GM20000 (cell line): ENCODE data around the gene LTBP1.

ENCODE experiments used
- DNase-seq: peaks from one replicate; pipeline ENCODE4 v3.0.0; 2012; ENCODE audit warnings: low spot score
- CTCF ChIP-seq: IDR thresholded peaks from 2 replicates; pipeline ENCODE4 v1.5.1; 2012; ENCODE audit warnings: mild to moderate bottlenecking, control low read depth; ENCODE audit errors: extremely low read depth, missing control alignments

LTBP1 gene

GRCh38 chr2:33022989-33023727 lies 76.4 kb downstream of the LTBP1 start:
- no peak for TF ChIP-seq CTCF
- no peak for DNase-seq

- no peak for DNase-seq
- TF ChIP-seq CTCF, result no peak
Observed at GRCh38 chr2:33023728-33024500, 77.2 kb downstream of the LTBP1 start.

- DNase-seq, result no peak
- TF ChIP-seq CTCF, result no peak
Observed at GRCh38 chr2:33024758-33025157, 78.0 kb downstream of the LTBP1 start.

DNA sequence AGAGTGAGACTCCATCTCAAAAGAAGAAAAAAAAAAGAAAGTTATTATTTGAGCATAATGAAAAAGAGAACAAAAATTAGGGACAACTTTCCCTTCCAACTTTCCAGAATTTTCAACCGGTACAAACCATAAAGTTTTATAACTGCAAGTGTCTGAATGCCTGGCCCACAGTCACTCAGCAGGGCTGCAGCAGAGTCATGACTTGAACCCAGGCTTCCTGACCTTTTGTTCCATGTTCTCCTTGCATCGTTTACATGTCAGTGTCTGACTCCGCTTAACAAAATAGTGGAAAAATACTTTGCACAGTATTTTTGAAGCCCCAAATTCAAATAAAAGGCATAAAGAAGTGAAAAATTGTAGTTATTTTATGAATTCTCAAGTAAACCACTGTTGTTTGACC lies 82.7 kb downstream of the LTBP1 start:
- TF ChIP-seq CTCF, result no peak

DNA sequence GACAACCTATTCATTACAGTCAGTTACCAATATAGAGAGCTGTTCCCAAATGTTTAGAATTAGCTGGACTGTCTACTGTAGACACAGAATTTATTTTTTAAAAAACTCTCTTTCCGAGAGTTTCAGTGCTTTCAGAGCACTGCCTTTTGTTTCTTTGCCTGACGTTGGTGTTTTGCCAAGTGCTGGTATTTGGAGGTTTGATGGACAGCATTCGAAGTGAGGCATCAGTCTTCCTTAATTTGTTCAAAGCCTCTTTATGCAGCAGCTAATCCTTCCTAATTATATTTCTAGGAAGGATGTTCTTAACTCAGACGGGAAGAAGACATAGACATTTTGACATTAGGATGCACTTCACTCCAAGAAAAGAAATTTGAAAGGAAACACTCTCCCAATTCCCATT lies 83.2 kb downstream of the LTBP1 start:
- no peak for TF ChIP-seq CTCF
- DNase-seq, result no peak

More for the DNA sequence above, 82.7 kb downstream of the LTBP1 start:
- no peak for DNase-seq

- DNase-seq, result no peak
- TF ChIP-seq CTCF, result no peak
Observed at GRCh38 chr2:33030326-33030725, 83.6 kb downstream of the LTBP1 start.

DNA sequence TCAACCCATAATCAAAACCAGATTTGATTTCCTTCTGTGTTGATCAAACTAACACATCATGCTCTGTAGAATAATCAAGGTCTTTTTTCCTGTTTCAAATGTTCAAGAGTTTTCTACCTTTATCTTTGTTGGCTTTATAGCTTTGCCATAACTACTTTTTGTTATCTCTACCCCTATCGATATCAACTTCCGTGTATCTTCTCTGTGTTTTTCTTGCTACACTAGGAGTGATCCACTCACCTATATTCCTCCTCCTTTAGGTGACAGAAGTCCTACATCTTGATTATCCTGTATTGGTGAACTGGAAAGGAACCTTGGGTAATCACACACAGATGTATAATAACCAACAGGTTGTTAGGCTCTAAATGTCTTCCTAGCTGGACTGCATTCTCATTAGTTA lies 85.5 kb downstream of the LTBP1 start:
- TF ChIP-seq CTCF, result no peak
- DNase-seq, result no peak
